Kidney (tissue), 14 donors: ENCODE data around the gene FBXO9. TPM values are rescaled to one million over a fixed set of nuclear protein-coding genes. Genes with fewer than 3 reads are reported as not detected.

ENCODE experiments used
- DNase-seq, 5 donors: peaks; one replicate each; pipeline ENCODE4 v3.0.0-alpha.2; 2013 to 2020
- FAIRE-seq: peaks from 2 replicates; lab custom pipeline; 2012; peaks lifted over from hg19 to GRCh38; lab: Jason Lieb, UNC
- H3K27ac ChIP-seq, 2 donors: one replicate each; pipeline ENCODE4 v1.7.0; 2013; ENCODE audit warnings: low read depth in 2 of 2, low read length in 2 of 2, inconsistent platforms in 1 of 2
- H3K27me3 ChIP-seq: one replicate; pipeline ENCODE4 v1.7.1; 2013; ENCODE audit warnings: low read length, inconsistent platforms; ENCODE audit not compliant: control insufficient read depth, insufficient read depth
- H3K36me3 ChIP-seq, 3 donors: one replicate each; pipeline versions ENCODE4 v1.7.0 to v1.7.1; 2013; ENCODE audit warnings: low read length in 3 of 3, control low read depth in 1 of 3, inconsistent platforms in 1 of 3; ENCODE audit not compliant: insufficient read depth in 3 of 3, control insufficient read depth in 2 of 3
- H3K4me1 ChIP-seq, 3 donors: one replicate each; pipeline versions ENCODE4 v1.7.0 to v1.7.1; 2013; ENCODE audit warnings: low read length in 3 of 3, inconsistent platforms in 1 of 3, low read depth in 1 of 3; ENCODE audit not compliant: control insufficient read depth in 2 of 3, insufficient read depth in 2 of 3
- H3K4me3 ChIP-seq, 3 donors: one replicate each; pipeline versions ENCODE4 v1.7.0 to v1.8.1; 2013; ENCODE audit warnings: low read length in 3 of 3, control low read depth in 1 of 3, inconsistent platforms in 1 of 3
- H3K9ac ChIP-seq, 3 donors: one replicate each; pipeline versions ENCODE4 v1.7.0 to v1.7.1; 2013; ENCODE audit warnings: low read length in 3 of 3, control low read depth in 1 of 3, inconsistent platforms in 1 of 3
- H3K9me3 ChIP-seq, 3 donors: one replicate each; pipeline versions ENCODE4 v1.7.0 to v1.7.1; 2013; ENCODE audit warnings: low read length in 3 of 3, control low read depth in 1 of 3, inconsistent platforms in 1 of 3; ENCODE audit not compliant: control insufficient read depth in 2 of 3, insufficient read depth in 1 of 3
- CTCF ChIP-seq: IDR thresholded peaks from 3 replicates; pipeline ENCODE4 v1.5.1; 2012; ENCODE audit warnings: mild to moderate bottlenecking, moderate library complexity, borderline replicate concordance; ENCODE audit not compliant: insufficient read depth; ENCODE audit errors: extremely low read depth
- intact Hi-C: fragments of 100-400 bp; cut with DNase I; formaldehyde crosslinking; loops from one replicate; pipeline ENCODE4 v1.11.1; 2022
- polyA plus RNA-seq: library from polyadenylated mRNA; stranded (reverse); fragments of 350-450 nt; fragmentation: Illumina TruSeq; extraction: RNeasy Lipid Tissue Mini Kit (QIAGEN cat#74804); gene quantifications from one replicate; pipeline ENCODE4 v1.2.3, GENCODE V29; 2014; ENCODE audit warnings: low read depth, low replicate concordance; ENCODE audit not compliant: insufficient read depth
- total RNA-seq: library from RNA; stranded (reverse); fragmentation: NEBNext Ultra II Directional; extraction: Animal tissue kit (Norgen Biotek cat#: 25700); gene quantifications from one replicate; pipeline ENCODE4 v1.2.1, GENCODE V29; 2021
- donor health status: control.
- donor health status: control.
- donor health status: control.
- donor health status: control.
- donor health status: control.
- donor health status: DM: yes; HTN: yes; CAD: no.
- donor health status: Normal renal cell carcinoma (clear cell type).

The FBXO9 gene
- total and polyA plus RNA-seq, 2 donors from 2014 or later: 45.2 to 94.7 TPM

GRCh38 chr6:53027131-53027718 lies 38.0 kb upstream of the FBXO9 start:
- Histone ChIP-seq H3K27me3 (no peaks in the 10 kb centered on the region), H3K9me3 (no peaks in the 10 kb centered on the region), H3K4me1 (no peaks in the 10 kb centered on the region), H3K4me3 (no peak overlapping the region), H3K36me3 (peaks cover 7 to 20% (median 19%) of the 10 kb centered on the region in 3 donors), H3K27ac (no peak overlapping the region), H3K9ac (no peak overlapping the region)
- DNase-seq (no peak), FAIRE-seq (no peak)
- no peak for TF ChIP-seq CTCF
- intact Hi-C loops: no loop called here

- FAIRE-seq (no peak), DNase-seq (no peak)
- Histone ChIP-seq H3K27ac (no peak overlapping the region), H3K27me3 (no peaks in the 10 kb centered on the region), H3K9me3 (no peaks in the 10 kb centered on the region), H3K4me1 (no peaks in the 10 kb centered on the region), H3K4me3 (no peak overlapping the region), H3K9ac (no peak overlapping the region), H3K36me3 (peaks cover 5 to 26% (median 24%) of the 10 kb centered on the region in 3 donors)
- intact Hi-C loops: no loop called here
- no peak for TF ChIP-seq CTCF
Observed at GRCh38 chr6:53028467-53028866, 36.7 kb upstream of the FBXO9 start.

GRCh38 chr6:53029257-53029656 lies 35.9 kb upstream of the FBXO9 start:
- Histone ChIP-seq H3K9ac (no peak overlapping the region), H3K4me3 (no peak overlapping the region), H3K27me3 (no peaks in the 10 kb centered on the region), H3K27ac (no peak overlapping the region), H3K9me3 (no peaks in the 10 kb centered on the region), H3K36me3 (peaks cover 5 to 26% (median 23%) of the 10 kb centered on the region in 3 donors), H3K4me1 (no peaks in the 10 kb centered on the region)
- DNase-seq (no peak), FAIRE-seq (no peak)
- no peak for TF ChIP-seq CTCF
- intact Hi-C loops: no loop called here

GRCh38 chr6:53029761-53030160 lies 35.4 kb upstream of the FBXO9 start:
- H3K9me3 ChIP-seq: no peaks in the 10 kb centered on the region
- FAIRE-seq: no peak

More at GRCh38 chr6:53029761-53030160, 35.4 kb upstream of the FBXO9 start:
- TF ChIP-seq CTCF: no peak
- Histone ChIP-seq H3K27ac (no peak overlapping the region), H3K36me3 (peaks cover 5 to 31% (median 21%) of the 10 kb centered on the region in 3 donors), H3K27me3 (no peaks in the 10 kb centered on the region), H3K4me3 (no peak overlapping the region), H3K9ac (no peak overlapping the region), H3K4me1 (no peaks in the 10 kb centered on the region)
- DNase-seq: no peak
- intact Hi-C loops: no loop called here
